Transverse colon (tissue), 4 donors: ENCODE results near the gene HDDC3. TPM values are rescaled to one million over a fixed set of nuclear protein-coding genes. Genes with fewer than 3 reads are reported as not detected.

Experiments
- DNase-seq: peaks from one replicate; pipeline ENCODE4 v3.0.0-alpha.2; 2019
- H3K27ac ChIP-seq, 4 donors: fragments of 200-600 bp; sonication (generic); 2 replicates each; pipeline ENCODE4 v1.5.1; 2016 to 2018; ENCODE audit warnings: inconsistent platforms in 4 of 4
- H3K27me3 ChIP-seq: fragments of 200-600 bp; sonication (generic); 2 replicates; pipeline ENCODE4 v1.5.1; 2017; ENCODE audit warnings: inconsistent platforms
- H3K36me3 ChIP-seq, 4 donors: fragments of 200-600 bp; sonication (generic); 2 replicates each; pipeline ENCODE4 v1.5.1; 2017 to 2019; ENCODE audit warnings: inconsistent platforms in 4 of 4
- H3K4me1 ChIP-seq, 4 donors: fragments of 200-600 bp; sonication (generic); 2 replicates each; pipeline ENCODE4 v1.5.1; 2017 to 2020; ENCODE audit warnings: inconsistent platforms in 4 of 4
- H3K4me3 ChIP-seq, 4 donors: fragments of 200-600 bp; sonication (generic); 1 replicate in 1 of 4; 2 replicates in 3 of 4; pipeline versions ENCODE4 v1.5.1 to v1.6.1; 2017 to 2019; ENCODE audit warnings: inconsistent platforms in 4 of 4
- H3K9me3 ChIP-seq, 2 donors: fragments of 200-600 bp; sonication (generic); 2 replicates each; pipeline ENCODE4 v1.5.1; 2017 to 2019; ENCODE audit warnings: inconsistent platforms in 2 of 2
- EP300 ChIP-seq: sonication (generic); formaldehyde crosslinking; IDR thresholded peaks from one replicate; pipeline ENCODE4 v1.6.1; 2017; ENCODE audit warnings: antibody characterized with exemption, low read depth
- POLR2A ChIP-seq: fragments of 450-650 bp; IDR thresholded peaks from one replicate; pipeline ENCODE4 v1.6.1; 2016; ENCODE audit warnings: antibody characterized with exemption, mild to moderate bottlenecking, moderate library complexity
- POLR2AphosphoS5 ChIP-seq, 3 donors: sonication (generic); formaldehyde crosslinking; IDR thresholded peaks; one replicate each; pipeline ENCODE4 v1.6.1; 2016; ENCODE audit warnings: antibody characterized with exemption in 3 of 3
- WGBS, 2 donors: methylation state at CpG; one replicate each; pipeline ENCODE4 v1.1.5; 2018; ENCODE audit warnings: low coverage in 1 of 2; 5-methylcytosine and 5-hydroxymethylcytosine counted together
- in situ Hi-C, 4 donors: fragments of 200-750 bp; cut with MboI; loops; one replicate each; pipeline versions ENCODE4 v1.15.0 to v1.15.1; 2017; ENCODE audit warnings: low sequenced_read_pairs in 3 of 4, low pct_ligation_motif_present in 1 of 4, low pct_unique_long_range_greater_than_20kb in 1 of 4
- intact Hi-C: fragments of 100-400 bp; cut with DNase I; formaldehyde crosslinking; loops from one replicate; pipeline ENCODE4 v1.15.1; 2023; ENCODE audit warnings: low total_unique reads
- total RNA-seq, 4 donors: library from RNA; depleted of rRNA; stranded (reverse); fragments of >200 nt; gene quantifications; one replicate each; pipeline ENCODE4 v1.1.0, GENCODE V29; 2016
- TF ChIP-seq, protein P1 (sequence below), 5 experiments: fragments of 200-600 bp in 3 of 5; fragments of 450-650 bp in 2 of 5; sonication (generic) in 3 of 5; IDR thresholded peaks; 1 replicate in 2 of 5; 2 replicates in 3 of 5; pipeline ENCODE4 v1.5.1; 2016 to 2017; ENCODE audit warnings: antibody characterized with exemption in 5 of 5, inconsistent platforms in 3 of 5, mild to moderate bottlenecking in 2 of 5, moderate library complexity in 1 of 5

Gene HDDC3
- total RNA-seq, 4 donors from 2014 or later = 13.8 to 21.8 (median 17.9) TPM

DNA sequence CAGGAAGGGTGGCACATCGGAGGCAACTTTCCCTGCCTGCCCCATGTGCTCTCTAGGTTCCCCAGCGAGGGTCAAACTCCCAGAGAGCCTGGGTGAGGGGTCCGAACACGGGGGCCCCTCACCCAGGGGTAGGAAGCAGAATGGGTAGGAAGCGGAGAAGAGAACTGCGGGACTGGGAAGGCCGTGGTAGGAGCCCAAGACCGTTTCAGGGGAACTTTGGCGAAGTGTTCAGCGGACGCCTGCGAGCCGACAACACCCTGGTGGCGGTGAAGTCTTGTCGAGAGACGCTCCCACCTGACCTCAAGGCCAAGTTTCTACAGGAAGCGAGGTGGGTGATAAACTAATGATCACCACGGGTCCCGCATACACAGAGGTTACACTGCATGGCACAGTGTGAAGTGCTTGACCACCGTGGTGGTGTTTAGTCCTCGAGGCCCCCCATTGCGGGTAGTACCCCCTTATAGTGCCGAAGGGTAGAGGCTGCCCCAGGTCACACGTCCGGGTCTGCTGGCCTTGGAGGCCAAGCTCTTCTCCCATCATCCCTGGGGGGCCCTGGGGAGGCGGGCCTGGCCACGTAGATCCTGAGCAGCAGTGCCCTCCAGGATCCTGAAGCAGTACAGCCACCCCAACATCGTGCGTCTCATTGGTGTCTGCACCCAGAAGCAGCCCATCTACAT lies 39.7 kb downstream of the HDDC3 start:
- Histone ChIP-seq H3K27me3 (no peaks in the 10 kb centered on the region), H3K36me3 (no peaks in the 10 kb centered on the region), H3K27ac (no peak overlapping the region), H3K4me3 (no peak overlapping the region), H3K4me1 (no peaks in the 10 kb centered on the region), H3K9me3 (no peaks in the 10 kb centered on the region)
- in situ Hi-C loops (loop anchor here in 2 of 4 donors (25.0 kb wide), 2 partner anchors 230 to 580 kb away; no protein-coding TSS in a partner anchor), intact Hi-C loops (no loop called here)
- no peak for DNase-seq
- TF ChIP-seq, protein P1, sequence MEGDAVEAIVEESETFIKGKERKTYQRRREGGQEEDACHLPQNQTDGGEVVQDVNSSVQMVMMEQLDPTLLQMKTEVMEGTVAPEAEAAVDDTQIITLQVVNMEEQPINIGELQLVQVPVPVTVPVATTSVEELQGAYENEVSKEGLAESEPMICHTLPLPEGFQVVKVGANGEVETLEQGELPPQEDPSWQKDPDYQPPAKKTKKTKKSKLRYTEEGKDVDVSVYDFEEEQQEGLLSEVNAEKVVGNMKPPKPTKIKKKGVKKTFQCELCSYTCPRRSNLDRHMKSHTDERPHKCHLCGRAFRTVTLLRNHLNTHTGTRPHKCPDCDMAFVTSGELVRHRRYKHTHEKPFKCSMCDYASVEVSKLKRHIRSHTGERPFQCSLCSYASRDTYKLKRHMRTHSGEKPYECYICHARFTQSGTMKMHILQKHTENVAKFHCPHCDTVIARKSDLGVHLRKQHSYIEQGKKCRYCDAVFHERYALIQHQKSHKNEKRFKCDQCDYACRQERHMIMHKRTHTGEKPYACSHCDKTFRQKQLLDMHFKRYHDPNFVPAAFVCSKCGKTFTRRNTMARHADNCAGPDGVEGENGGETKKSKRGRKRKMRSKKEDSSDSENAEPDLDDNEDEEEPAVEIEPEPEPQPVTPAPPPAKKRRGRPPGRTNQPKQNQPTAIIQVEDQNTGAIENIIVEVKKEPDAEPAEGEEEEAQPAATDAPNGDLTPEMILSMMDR (IDR thresholded peaks at IDR 0.05) = no peak
- TF ChIP-seq POLR2A = no peak
- no peak for TF ChIP-seq POLR2AphosphoS5 (IDR thresholded peaks at IDR 0.05)
- no peak for TF ChIP-seq EP300
- WGBS, 2 donors = 98 to 100% methylated on average over 1 to 25 of the region's 29 CpGs

DNA sequence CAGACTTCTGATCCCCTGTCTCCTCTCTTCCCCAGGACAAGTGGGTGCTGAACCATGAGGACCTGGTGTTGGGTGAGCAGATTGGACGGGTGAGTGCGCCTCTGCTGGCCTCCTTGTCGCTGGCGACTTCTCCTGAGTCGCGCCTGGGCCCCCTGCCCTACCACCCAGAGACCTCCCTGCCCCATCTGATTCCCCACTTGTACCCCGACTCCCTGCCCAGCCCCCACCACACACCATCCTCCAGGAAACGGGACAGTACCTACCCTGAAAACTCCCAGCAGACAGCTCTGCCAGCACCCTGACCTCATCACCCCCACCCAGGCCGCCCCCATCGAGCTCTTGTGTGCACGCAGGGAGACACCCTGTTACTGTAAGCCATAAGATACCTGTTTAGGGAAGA lies 40.3 kb downstream of the HDDC3 start:
- H3K36me3 ChIP-seq = no peaks in the 10 kb centered on the region
- intact Hi-C loops = no loop called here
- in situ Hi-C loops = loop anchor here in 2 of 4 donors (25.0 kb wide), 2 partner anchors 230 to 580 kb away; no protein-coding TSS in a partner anchor

GRCh38 chr15:90891346-90891949 lies 40.9 kb downstream of the HDDC3 start:
- H3K27ac ChIP-seq = no peak overlapping the region
- intact Hi-C loops = no loop called here
- H3K9me3 ChIP-seq = no peaks in the 10 kb centered on the region
- no peaks in the 10 kb centered on the region for H3K36me3 ChIP-seq
- in situ Hi-C loops = loop anchor here in 2 of 4 donors (25.0 kb wide), 2 partner anchors 229 to 579 kb away; no protein-coding TSS in a partner anchor
- 86% methylated on average over 8 of the region's 8 CpGs; no CpG with 5 or more reads in 1 of the 2 donors for WGBS, 2 donors
- no peak for TF ChIP-seq POLR2AphosphoS5 (IDR thresholded peaks at IDR 0.05)
- no peak for TF ChIP-seq POLR2A
- TF ChIP-seq EP300 = no peak
- TF ChIP-seq, protein P1 (IDR thresholded peaks at IDR 0.05) = no peak
- DNase-seq = no peak
- H3K4me1 ChIP-seq = peaks cover 0 to under 1% (median 0%) of the 10 kb centered on the region in 4 donors
- H3K4me3 ChIP-seq = no peak overlapping the region
- H3K27me3 ChIP-seq = no peaks in the 10 kb centered on the region

More for the DNA sequence above, 40.3 kb downstream of the HDDC3 start:
- Histone ChIP-seq H3K4me1 (no peaks in the 10 kb centered on the region), H3K9me3 (no peaks in the 10 kb centered on the region), H3K4me3 (no peak overlapping the region), H3K27ac (no peak overlapping the region), H3K27me3 (no peaks in the 10 kb centered on the region)
- TF ChIP-seq EP300 (no peak), POLR2A (no peak), POLR2AphosphoS5 (IDR thresholded peaks at IDR 0.05) (no peak)
- TF ChIP-seq, protein P1 (IDR thresholded peaks at IDR 0.05) = no peak
- no peak for DNase-seq
- 93 to 95% methylated on average over 10 to 11 of the region's 11 CpGs for WGBS, 2 donors

- H3K27me3 ChIP-seq = no peaks in the 10 kb centered on the region
- H3K27ac ChIP-seq = no peak overlapping the region
- no peaks in the 10 kb centered on the region for H3K36me3 ChIP-seq
- peaks cover 0 to 5% (median 2%) of the 10 kb centered on the region in 4 donors for H3K4me1 ChIP-seq
- no peak for DNase-seq
- H3K4me3 ChIP-seq = no peak overlapping the region
- intact Hi-C loops = no loop called here
- no peaks in the 10 kb centered on the region for H3K9me3 ChIP-seq
- 82% methylated on average over 5 of the region's 12 CpGs; no CpG with 5 or more reads in 1 of the 2 donors for WGBS, 2 donors
- TF ChIP-seq POLR2A (no peak), EP300 (no peak), POLR2AphosphoS5 (IDR thresholded peaks at IDR 0.05) (no peak)
- TF ChIP-seq, protein P1 (IDR thresholded peaks at IDR 0.05) = no peak
- in situ Hi-C loops = loop anchor here in 2 of 4 donors (25.0 kb wide), 2 partner anchors 229 to 579 kb away; no protein-coding TSS in a partner anchor
These were observed 41.5 kb downstream of the HDDC3 start for GRCh38 chr15:90890839-90891238.
